GM18861 (cell line): ENCODE results near the gene TUB.

Experiments used
- ATAC-seq: cut with Tn5 transposase; IDR thresholded peaks from one replicate; pipeline ENCODE4 v1.9.1; 2021; ENCODE audit not compliant: unreplicated experiment

Gene TUB

DNA sequence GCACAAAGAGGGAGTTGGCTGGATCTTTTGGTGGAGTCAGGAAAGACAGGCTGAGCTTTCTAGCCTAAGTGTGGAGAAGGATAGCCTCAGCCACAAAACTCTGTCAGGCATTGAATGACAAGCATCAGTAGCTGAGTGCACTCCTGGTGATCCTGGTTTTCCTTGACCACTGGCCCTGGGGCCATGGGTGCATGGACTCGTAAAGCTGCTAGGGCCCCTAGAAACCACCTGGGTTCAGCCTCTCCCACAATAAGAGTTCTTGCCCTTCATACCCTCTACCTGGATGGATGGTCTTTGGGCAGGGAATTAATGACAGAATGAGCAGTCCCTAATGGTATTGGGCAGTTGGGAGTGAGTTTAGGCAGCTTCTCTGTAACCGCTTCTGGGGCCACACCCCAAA lies 22.9 kb downstream of the TUB start:
- ATAC-seq = no peak

DNA sequence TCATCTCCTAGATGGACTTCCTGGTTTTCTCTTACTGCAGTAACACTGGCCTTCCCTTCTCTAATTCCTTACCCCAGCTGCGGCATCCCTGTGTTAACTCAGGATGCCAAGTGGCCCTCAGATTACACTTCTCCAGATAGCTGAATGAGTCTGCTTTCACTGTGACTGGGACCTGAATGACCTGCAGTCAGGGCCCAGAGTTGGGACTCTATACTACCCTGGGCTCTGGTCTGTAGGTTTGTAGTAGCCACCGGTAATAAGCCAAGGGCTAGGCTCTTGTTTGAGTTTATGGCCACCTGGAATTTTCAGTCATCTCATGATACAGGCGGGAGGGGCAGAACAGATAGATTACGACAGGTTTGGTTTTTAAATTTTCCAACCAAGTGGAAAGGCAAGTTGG lies 24.1 kb downstream of the TUB start:
- no peak for ATAC-seq

DNA sequence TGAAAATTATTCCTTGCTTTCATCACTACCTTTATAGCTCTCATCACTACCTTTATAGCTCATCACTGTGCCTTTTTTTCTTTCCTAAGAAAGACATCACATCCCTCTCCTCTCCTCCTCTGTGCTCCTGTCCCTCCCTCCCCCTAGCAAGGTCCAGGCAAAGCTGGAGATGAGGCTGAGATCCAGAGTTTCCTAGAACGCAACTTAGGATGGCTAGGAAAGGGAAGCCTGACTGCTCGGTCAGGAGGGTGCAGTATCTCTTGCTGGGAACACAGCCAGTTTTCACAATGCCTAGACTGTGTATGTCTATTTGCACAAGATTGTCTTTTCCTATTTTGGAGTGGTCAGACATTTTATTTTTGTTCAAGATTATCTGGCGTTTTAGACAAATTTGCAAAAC lies 24.7 kb downstream of the TUB start:
- no peak for ATAC-seq

DNA sequence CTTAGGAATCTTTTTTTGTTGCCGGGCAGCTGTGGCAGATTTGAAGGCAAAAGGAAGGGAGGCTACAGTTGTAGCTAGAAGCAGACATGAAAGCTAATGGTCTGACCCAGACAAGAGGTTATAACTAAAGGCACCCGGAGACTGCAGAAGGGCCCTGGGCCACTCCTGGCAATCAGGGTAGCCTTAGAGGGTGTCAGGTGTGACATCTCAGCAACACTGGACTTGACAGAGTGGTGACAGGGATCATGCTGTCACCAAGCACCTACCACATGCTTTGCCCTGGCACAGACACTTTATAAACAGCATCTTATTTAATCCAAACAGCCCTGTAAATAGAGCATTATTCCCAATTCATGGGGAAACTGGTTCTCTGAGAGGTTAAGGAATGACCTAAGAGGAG lies 25.7 kb downstream of the TUB start:
- ATAC-seq = no peak

DNA sequence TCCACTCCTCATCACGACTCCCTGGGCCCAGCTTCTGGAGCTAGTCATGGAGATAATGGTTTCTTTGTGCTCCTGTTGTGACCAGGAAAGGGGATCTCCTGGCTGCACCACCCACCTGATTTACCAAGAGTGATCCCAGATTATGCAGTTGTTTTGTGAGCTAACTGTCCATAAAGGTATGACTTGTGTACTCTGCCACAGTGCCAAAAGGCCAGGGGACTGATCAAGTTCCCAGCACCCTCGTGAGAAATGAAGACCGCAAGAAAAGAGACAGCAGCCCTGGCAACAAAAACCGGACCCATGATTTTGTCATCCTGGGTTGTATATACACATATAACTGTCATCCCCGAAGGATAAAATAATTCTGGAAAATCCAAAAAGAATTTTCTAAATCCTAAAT lies 26.6 kb downstream of the TUB start:
- ATAC-seq = no peak

DNA sequence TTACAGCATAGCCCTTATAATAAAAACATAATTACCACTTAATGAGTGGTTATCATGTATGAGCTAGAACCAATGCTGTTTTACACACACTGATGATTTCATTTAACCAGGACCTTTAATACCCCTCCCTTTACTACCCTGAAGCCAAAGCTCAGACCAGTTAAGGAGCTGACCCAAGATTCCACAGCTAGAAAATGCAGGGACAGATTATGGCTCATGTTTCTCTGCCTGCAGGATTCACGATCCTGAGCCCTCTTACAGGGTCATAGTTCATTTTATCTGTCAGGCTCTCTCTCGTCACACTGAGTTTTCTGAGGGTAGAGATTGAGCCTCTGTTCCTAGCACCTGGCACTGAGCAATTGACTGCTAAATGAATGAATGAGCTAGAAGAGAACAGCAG lies 27.4 kb downstream of the TUB start:
- ATAC-seq = no peak

DNA sequence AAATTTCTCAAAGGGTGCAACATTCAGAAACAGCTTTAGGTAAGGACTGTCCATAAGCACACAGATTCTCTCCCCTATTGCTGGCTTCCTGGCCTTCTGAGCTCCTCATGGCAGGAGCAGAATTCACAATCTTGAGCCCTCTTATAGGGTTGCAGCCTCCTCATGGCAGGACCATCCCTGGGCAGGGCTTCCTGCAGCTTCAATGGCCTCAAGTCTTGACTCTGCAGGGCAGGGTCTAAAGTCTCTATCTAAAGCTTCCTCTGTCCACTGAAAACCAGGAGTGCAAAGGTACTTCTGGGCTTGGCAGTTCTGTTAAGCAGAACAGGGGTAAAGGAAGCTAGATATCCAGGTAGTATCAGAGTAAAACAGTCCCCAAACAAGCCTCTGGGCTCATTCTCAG lies 28.7 kb downstream of the TUB start:
- ATAC-seq = no peak

DNA sequence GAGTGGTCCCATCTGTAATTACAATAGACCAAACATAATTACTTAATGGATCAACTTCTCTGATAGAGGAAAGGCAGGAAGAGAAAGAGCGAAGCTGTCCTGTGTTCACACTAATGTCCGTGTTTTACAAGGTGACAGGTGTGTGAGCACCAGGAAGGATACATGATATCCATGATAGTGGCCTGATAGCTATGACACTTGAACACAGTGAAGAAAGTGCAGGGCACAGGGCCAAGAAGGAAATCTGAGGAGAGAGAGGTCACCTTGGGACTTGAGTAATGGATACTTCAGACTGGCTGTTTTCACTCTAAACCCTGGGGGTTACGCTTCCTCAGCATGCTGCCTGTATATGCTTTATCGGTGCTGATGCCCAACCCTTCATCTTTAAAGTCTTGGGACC lies 29.4 kb downstream of the TUB start:
- no peak for ATAC-seq

DNA sequence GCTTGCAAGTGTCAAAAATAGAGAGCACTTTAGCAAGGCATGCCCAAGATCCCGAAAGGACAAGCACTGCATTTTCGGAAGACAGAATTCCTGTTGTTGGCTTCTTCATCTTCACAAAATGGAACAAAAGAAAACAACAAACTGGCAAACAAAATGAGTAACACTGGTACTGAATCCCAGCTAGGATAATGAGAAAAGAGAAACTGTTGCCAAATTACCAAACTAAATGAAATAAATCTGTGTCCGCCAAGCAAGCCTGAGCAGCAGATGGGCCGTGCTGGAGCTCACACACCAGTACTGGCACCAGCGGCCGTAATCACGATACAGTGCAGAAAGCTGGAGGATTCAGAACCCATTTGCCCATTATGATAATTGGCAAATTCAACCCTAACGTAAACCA lies 30.6 kb downstream of the TUB start:
- no peak for ATAC-seq

DNA sequence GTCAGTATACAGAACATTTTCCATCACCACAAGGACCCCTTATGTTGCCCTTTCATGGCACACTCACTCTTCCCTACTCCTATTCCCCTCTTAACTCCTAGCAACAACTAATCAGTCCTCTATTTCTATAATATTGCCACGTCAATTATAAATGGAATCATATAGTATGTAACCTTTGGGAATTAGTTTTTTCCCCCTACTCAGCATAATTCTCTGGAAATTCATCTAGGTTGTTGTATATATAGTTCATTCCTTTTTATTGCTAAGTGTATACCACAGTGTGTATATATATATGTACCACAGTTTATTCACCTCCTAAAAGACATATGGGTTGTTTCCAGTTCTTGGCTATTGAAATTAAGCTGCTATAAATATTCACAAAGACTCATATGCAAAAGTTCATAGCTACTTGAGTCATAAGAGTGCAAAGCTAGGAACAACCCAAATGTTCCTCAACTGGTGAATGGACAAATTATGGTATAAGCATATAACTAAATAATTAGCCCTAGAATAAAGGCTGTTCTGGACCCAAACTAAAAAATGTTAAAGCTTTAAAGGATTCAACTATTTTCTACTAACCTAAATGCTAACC lies 41.3 kb downstream of the TUB start:
- no peak for ATAC-seq

DNA sequence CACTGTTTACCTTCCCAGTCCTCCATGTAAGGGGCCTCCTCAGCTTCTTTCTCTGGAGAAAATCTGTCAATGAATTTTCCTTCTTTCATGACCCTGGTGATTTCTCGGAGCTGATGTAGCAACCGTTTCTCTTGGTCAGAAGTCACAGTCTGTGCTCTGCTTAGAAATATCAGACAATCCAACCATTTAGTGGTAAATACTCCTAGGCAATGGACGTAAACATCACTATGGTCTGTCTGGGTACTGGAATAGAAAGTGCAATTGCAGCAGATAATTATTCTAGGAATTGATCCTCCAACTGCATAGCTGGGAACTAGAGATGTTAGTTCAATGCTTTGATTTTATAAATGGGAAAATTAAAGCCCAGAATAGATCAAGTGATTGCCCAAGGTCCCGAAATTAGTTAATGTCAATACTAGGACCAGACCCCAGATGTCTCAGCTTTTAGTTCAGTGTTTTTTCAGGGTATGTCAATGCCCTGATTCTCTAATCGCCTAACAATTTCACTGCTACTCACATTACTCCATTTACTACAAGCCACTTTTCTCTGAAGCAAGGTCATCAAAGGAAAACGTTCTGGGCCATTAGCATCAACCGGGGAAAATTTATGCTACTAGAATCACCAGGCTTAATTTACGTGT lies 45.8 kb downstream of the TUB start:
- no peak for ATAC-seq

DNA sequence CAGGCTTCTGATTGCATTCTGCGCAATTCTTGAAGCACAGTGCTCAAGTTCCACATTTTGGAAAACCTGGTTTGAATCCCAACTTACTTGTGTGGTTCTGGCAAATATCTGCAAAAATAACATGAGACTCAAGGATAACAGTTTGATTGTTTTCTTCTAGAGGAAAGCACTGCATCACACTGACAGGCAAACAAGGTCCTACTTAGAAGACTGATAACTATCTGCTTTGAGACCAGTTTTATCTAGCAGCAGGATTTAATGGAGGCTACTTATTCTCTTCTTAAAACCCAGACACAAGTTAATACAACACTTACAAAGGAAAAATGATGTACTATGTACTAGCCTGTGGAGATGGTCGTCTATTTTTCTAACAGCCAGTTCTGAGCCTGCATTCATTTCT lies 46.4 kb downstream of the TUB start:
- no peak for ATAC-seq

DNA sequence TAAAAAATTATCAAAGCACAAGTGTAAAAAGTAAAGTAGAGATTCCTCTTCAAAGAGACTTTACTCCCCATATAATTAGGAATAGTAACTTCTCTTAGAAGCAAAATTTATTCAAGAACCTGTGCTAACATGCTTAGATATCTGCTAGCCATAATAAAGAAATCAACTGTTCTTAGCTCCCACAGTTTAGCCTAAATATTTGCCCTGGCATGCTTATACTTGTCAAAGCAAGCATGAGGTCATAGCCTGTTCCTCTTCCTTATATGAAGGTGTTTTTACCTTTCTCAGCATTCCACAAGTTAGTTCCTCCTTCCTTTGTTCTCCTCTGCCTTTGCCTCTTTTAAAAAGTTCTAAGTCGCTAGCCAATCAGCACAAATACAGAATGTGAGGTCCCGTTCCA lies 57.5 kb downstream of the TUB start:
- ATAC-seq = no peak

DNA sequence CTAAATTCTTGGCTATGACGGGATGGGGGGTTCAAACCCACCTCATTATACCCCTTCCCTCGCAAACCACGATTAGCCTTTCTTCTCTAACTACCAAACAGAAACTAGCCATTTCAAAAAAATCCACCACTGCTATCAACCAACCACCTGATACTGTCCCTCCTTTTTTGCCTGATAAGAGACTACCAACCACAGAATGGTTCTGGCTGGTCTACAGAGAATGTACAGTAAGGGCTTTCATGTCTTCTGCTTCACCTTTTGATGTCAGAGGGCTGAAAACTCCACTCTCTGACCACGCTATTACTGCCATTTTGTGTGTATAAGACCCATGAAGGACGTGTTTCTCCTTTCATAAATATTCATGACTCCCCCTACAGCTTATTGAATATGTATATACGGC lies 68.7 kb downstream of the TUB start:
- no peak for ATAC-seq
